ENCODE results near the gene DAD1.
A peak's percentile ranks its signal among the peaks of the same experiment; 100 is the strongest.
"Not testable (repeated sequence)": the region's sequence is repeated elsewhere in the genome, so short reads cannot be mapped to it uniquely, and the experiment has no call there.

The DAD1 gene

DNA sequence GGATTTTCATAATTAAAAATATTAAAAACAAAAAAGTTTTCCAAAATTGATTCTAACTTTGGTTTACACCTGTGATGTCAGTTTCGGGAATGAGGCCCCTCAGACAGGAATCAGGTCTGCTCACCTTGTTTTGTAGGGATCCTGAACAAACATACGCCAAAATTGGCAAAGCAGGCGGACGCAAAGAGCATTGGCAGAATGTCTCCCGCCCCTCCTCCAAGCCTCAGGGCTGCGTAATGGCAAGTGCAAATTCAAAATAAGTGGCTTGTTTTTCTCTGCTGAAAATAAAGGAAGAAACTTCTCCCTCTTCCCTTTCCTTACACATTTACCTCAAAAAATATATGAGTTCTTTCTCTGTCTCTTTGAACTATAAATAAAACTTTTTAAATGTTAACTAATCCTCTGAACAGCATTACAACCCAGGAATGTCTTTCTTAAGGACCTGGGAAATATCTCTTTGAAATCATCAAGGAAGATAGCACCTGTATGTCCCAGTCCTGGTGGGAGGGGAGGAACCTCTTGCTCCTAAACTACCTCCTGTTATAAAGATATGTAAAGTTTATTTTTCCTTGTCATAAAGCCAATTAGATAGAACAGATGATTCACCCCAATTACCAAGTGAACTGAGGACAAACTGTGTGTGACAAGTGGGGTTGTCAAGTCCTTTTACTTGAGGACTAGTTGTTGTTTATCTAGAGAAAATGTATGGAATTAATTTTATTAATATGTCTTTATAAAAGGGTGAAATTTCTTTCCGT, 38.7 kb upstream of the DAD1 start:
- TF ChIP-seq, protein P1, sequence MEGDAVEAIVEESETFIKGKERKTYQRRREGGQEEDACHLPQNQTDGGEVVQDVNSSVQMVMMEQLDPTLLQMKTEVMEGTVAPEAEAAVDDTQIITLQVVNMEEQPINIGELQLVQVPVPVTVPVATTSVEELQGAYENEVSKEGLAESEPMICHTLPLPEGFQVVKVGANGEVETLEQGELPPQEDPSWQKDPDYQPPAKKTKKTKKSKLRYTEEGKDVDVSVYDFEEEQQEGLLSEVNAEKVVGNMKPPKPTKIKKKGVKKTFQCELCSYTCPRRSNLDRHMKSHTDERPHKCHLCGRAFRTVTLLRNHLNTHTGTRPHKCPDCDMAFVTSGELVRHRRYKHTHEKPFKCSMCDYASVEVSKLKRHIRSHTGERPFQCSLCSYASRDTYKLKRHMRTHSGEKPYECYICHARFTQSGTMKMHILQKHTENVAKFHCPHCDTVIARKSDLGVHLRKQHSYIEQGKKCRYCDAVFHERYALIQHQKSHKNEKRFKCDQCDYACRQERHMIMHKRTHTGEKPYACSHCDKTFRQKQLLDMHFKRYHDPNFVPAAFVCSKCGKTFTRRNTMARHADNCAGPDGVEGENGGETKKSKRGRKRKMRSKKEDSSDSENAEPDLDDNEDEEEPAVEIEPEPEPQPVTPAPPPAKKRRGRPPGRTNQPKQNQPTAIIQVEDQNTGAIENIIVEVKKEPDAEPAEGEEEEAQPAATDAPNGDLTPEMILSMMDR (IDR thresholded peaks at IDR 0.05; ENCODE audit: low read depth, low read length, missing control alignments) = no peak
- no peak overlapping the region for H3K4me3 ChIP-seq (ENCODE audit: low read depth, low read length)
- no peak for DNase-seq (ENCODE audit: low read depth)
- in situ Hi-C loops (cut with HindIII; ENCODE audit: low sequenced_read_pairs) = no loop called here

DNA sequence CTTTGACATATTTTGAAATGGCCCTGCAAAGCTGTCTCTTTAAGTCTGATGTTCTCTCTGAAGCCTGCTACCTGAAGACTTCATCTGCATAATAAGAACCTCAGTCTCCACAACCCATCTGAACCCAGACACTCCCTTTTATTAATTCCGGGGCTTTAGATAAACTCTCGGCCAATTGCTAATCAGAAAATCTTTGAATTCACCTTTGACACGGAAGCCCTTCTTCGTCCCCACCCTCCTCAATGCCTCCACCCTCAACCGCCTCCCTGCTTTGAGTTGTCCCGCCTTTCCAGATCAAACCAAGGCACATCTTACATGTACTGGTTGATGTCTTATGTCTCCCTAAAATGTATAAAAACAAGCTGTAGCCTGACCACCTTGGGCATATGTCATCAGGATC, 37.6 kb upstream of the DAD1 start:
- in situ Hi-C loops (cut with HindIII; ENCODE audit: low sequenced_read_pairs) = no loop called here
- DNase-seq (ENCODE audit: low read depth) = no peak
- TF ChIP-seq, protein P1 (IDR thresholded peaks at IDR 0.05; ENCODE audit: low read depth, low read length, missing control alignments) = no peak

DNA sequence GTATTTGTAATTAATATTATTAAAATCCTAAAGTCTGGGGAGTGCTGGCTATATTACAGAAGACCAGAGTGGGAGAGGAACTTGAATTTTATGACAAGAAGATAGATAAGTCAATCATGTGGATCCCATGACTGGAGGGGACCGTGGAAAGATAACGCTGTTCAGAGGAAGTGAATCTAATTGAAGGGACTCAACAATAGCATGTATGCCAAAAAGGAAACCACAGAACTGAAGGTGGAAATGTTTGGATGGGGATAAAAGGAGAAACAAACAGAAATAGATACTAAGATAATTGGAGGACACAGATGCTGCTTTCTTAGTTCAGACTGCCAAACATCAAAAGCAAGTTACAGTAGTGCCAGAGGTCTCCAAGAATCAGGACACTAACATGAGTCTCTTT, 34.0 kb upstream of the DAD1 start:
- H3K4me3 ChIP-seq (ENCODE audit: low read depth, low read length) = no peak overlapping the region
- TF ChIP-seq, protein P1 (IDR thresholded peaks at IDR 0.05; ENCODE audit: low read depth, low read length, missing control alignments) = no peak
- no peak for DNase-seq (ENCODE audit: low read depth)
- in situ Hi-C loops (cut with HindIII; ENCODE audit: low sequenced_read_pairs) = no loop called here

More for the DNA sequence above, 37.6 kb upstream of the DAD1 start:
- no peak overlapping the region for H3K4me3 ChIP-seq (ENCODE audit: low read depth, low read length)

DNA sequence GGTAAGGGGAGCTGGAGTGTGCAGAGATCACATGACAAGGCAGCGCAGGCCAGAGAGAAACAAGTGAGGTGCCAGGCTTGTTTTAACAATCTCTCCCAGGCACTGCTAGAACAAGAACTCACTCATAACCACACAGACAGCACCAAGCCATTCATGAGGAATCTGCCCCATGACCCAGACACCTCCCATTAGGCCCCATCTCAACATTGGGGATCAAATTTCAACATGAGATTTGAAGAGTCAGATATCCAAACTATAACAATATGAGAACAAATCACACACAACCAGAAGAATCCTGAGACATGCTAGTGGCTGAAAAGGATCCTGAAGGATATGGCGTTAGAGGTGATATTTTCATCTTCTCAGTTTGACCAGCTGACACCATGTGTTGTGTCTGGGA, 33.2 kb upstream of the DAD1 start:
- in situ Hi-C loops (cut with HindIII; ENCODE audit: low sequenced_read_pairs) = no loop called here
- H3K4me3 ChIP-seq (ENCODE audit: low read depth, low read length) = no peak overlapping the region
- DNase-seq (ENCODE audit: low read depth) = no peak
- TF ChIP-seq, protein P1 (IDR thresholded peaks at IDR 0.05; ENCODE audit: low read depth, low read length, missing control alignments) = no peak

- in situ Hi-C loops (cut with HindIII; ENCODE audit: low sequenced_read_pairs); H3K4me3 ChIP-seq (ENCODE audit: low read depth, low read length); DNase-seq (ENCODE audit: low read depth): not testable (repeated sequence)
These were observed 26.7 kb upstream of the DAD1 start for GRCh38 chr14:22615765-22616164.

DNA sequence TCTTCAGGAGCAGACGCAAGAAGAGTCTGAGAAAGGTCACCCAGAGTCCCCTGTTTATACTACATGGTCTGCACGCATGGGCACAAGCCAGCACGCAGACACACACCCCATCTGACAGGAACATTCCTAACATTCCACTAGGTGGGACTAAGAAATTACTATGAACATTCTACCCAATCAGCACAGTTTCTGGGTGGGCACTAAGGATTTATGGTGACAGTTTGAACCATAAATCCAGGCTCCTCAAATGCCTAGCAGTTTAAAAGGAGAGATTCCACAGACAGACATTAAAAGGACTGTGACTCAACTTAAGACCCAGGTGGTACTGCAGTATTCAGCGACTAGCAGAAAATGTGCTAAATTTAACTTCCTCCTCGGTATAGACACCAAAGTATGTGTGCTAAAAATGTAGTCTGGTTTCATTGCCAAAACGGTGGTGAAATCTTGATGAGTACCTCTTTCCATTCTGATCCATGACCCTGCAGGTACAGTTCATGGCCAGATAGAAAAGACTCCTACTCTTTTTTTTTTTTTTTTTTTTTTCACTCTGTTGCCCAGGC, 25.3 kb upstream of the DAD1 start:
- TF ChIP-seq, protein P1 (IDR thresholded peaks at IDR 0.05; ENCODE audit: low read depth, low read length, missing control alignments) = no peak
- DNase-seq (ENCODE audit: low read depth) = peak; percentile 88
- H3K4me3 ChIP-seq (ENCODE audit: low read depth, low read length) = no peak overlapping the region
- in situ Hi-C loops (cut with HindIII; ENCODE audit: low sequenced_read_pairs) = no loop called here

DNA sequence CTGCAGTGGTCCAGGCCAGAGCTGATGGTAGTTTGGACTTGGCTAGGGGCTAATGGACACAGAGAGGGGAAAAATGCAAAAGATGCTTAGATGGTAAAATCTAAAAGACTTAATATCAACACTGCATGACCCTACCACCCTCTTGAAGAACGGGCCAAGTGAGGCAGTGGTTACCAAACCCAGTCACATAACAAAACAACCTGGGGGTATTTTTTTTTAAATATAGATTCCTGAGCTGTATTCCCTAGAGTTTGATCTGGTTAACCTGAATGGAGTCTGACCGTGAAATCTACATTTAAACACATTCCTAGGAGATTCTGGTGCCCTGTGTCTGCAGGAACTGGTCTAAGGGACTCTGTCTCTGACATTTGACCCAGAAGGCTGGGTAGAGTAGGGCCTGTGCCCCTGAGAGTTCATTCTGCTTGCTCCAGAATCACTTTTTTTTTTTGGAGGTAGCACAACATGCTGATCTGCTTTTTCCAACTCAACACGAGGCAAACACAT, 24.8 kb upstream of the DAD1 start:
- DNase-seq (ENCODE audit: low read depth) = peak; percentile 39
- TF ChIP-seq, protein P1 (IDR thresholded peaks at IDR 0.05; ENCODE audit: low read depth, low read length, missing control alignments) = no peak
- H3K4me3 ChIP-seq (ENCODE audit: low read depth, low read length) = no peak overlapping the region
- in situ Hi-C loops (cut with HindIII; ENCODE audit: low sequenced_read_pairs) = no loop called here
